ENCODE data around the gene NEK6.
A peak's percentile ranks its signal among the peaks of the same experiment; 100 is the strongest.

NEK6 gene

DNA sequence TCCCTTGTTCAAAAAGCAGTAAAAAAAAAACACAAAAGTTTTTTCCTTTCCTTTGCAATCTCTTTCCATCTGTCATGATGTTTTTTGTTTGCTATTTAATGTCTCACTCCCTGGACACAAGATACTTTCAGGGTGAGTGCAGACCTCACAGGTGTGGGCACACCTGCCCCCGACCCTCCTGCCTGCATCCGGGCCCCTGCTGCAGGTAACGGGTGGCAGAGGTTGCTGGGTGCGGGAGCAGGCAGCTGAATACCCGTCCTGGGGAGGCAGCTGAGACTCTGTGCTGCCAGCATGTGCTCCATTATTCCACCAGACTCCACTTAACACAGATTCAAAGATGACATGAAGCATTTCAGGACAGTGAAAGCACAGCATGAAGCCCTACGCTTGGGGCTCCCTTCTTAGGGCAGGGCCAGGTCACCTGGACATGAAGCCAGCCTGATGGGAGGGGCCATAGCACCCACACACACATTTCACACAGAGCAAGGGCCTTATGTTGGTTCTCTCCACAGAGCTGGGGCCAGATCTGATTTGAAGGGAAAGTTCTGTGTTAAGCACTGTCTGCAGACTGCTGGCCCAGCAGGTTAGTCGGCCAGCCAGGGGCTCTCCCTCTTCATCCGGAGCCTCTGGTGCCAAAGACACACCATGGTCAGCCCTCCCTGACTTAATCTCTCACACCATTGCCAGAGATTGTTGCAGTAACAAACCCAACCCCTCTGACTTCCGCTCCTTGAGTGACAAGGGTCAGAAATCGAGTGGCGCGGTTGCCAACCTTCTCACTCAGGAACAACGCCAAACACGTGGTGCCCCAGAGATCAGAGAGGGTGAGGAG, 13.0 kb downstream of the NEK6 start:
- no peaks in the 10 kb centered on the region for H3K36me3 ChIP-seq (ENCODE audit: control insufficient read depth, insufficient read depth, low read length)
- no peaks in the 10 kb centered on the region for H3K9me3 ChIP-seq (ENCODE audit: control insufficient read depth, insufficient read depth, low read depth, low read length)
- H3K27me3 ChIP-seq (ENCODE audit: control insufficient read depth, insufficient read depth, low read length), result no peaks in the 10 kb centered on the region
- no peak overlapping the region for H3K27ac ChIP-seq (ENCODE audit: low read depth, low read length)
- H3K9ac ChIP-seq (ENCODE audit: low read length), result no peak overlapping the region
- H3K4me1 ChIP-seq (ENCODE audit: control insufficient read depth, insufficient read depth, low read length), result peaks cover 13% of the 10 kb centered on the region; the same call in 1 of the 2 replicates
- no peak overlapping the region for H3K4me3 ChIP-seq (ENCODE audit: low read depth, low read length)

DNA sequence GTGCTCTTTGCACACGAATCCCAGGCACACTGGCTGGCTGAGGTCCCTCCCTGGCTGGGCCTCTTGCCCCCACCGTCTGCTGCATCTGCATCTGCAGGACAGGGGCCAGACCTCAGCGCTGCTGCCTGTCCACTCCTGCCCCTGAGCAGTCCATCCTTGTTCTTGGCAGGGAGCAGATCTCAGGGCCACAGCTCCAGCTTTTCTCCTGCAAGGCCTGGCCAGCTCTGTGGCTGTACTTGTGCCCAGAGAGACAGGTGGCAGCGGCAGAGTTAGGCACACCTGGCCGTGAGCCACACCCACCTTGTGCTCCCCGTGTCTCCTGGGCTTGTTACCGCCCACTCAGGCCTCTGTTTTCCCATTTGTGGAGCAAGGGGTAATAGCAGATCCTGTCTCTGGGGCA, 13.9 kb downstream of the NEK6 start:
- no peaks in the 10 kb centered on the region for H3K9me3 ChIP-seq (ENCODE audit: control insufficient read depth, insufficient read depth, low read depth, low read length)
- no peak overlapping the region for H3K27ac ChIP-seq (ENCODE audit: low read depth, low read length)
- H3K36me3 ChIP-seq (ENCODE audit: control insufficient read depth, insufficient read depth, low read length), result no peaks in the 10 kb centered on the region
- no peak overlapping the region for H3K4me3 ChIP-seq (ENCODE audit: low read depth, low read length)
- no peak overlapping the region for H3K9ac ChIP-seq (ENCODE audit: low read length)
- H3K27me3 ChIP-seq (ENCODE audit: control insufficient read depth, insufficient read depth, low read length), result no peaks in the 10 kb centered on the region
- peaks cover 16% of the 10 kb centered on the region; the same call in 1 of the 2 replicates for H3K4me1 ChIP-seq (ENCODE audit: control insufficient read depth, insufficient read depth, low read length)

GRCh38 chr9:124272118-124272517, 14.4 kb downstream of the NEK6 start:
- no peak overlapping the region for H3K9ac ChIP-seq (ENCODE audit: low read length)
- H3K9me3 ChIP-seq (ENCODE audit: control insufficient read depth, insufficient read depth, low read depth, low read length), result no peaks in the 10 kb centered on the region
- peaks cover 17% of the 10 kb centered on the region; the same call in 1 of the 2 replicates for H3K4me1 ChIP-seq (ENCODE audit: control insufficient read depth, insufficient read depth, low read length)
- no peaks in the 10 kb centered on the region for H3K27me3 ChIP-seq (ENCODE audit: control insufficient read depth, insufficient read depth, low read length)
- no peak overlapping the region for H3K4me3 ChIP-seq (ENCODE audit: low read depth, low read length)
- H3K27ac ChIP-seq (ENCODE audit: low read depth, low read length), result 0 out of 2 replicates have a peak overlapping the region, but pooled peaks have one; percentile 25
- H3K36me3 ChIP-seq (ENCODE audit: control insufficient read depth, insufficient read depth, low read length), result no peaks in the 10 kb centered on the region

GRCh38 chr9:124272979-124273378, 15.2 kb downstream of the NEK6 start:
- Histone ChIP-seq H3K9ac (ENCODE audit: low read length) (no peak overlapping the region), H3K4me1 (ENCODE audit: control insufficient read depth, insufficient read depth, low read length) (peaks cover 17% of the 10 kb centered on the region; the same call in 1 of the 2 replicates), H3K27me3 (ENCODE audit: control insufficient read depth, insufficient read depth, low read length) (no peaks in the 10 kb centered on the region), H3K36me3 (ENCODE audit: control insufficient read depth, insufficient read depth, low read length) (no peaks in the 10 kb centered on the region), H3K9me3 (ENCODE audit: control insufficient read depth, insufficient read depth, low read depth, low read length) (no peaks in the 10 kb centered on the region), H3K27ac (ENCODE audit: low read depth, low read length) (no peak overlapping the region), H3K4me3 (ENCODE audit: low read depth, low read length) (no peak overlapping the region)

- no peaks in the 10 kb centered on the region for H3K9me3 ChIP-seq (ENCODE audit: control insufficient read depth, insufficient read depth, low read depth, low read length)
- H3K27me3 ChIP-seq (ENCODE audit: control insufficient read depth, insufficient read depth, low read length), result no peaks in the 10 kb centered on the region
- no peak overlapping the region for H3K4me3 ChIP-seq (ENCODE audit: low read depth, low read length)
- H3K36me3 ChIP-seq (ENCODE audit: control insufficient read depth, insufficient read depth, low read length), result no peaks in the 10 kb centered on the region
- H3K27ac ChIP-seq (ENCODE audit: low read depth, low read length), result no peak overlapping the region
- peaks cover 17% of the 10 kb centered on the region; the same call in 1 of the 2 replicates for H3K4me1 ChIP-seq (ENCODE audit: control insufficient read depth, insufficient read depth, low read length)
- no peak overlapping the region for H3K9ac ChIP-seq (ENCODE audit: low read length)
Measured at GRCh38 chr9:124273427-124274160, 15.8 kb downstream of the NEK6 start.

DNA sequence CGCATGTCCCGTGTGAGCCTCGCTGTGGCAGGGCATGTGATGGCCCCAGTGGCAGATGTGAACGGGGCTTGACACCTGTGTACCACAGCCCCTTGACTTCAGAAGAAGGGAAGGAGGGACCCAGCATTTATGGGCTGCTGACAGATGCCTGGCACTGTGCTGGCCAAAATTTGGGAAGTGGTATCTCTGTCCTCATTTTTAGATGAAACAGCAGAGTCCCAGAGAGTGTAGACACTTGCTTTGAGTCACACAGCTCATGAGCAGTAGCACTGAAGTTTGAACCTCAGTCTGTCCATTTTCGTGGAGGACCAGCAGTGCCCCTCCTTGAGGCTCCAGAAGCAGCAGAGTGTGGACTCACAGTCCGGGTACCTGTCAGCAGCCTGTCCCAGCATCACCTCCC, 16.5 kb downstream of the NEK6 start:
- no peaks in the 10 kb centered on the region for H3K36me3 ChIP-seq (ENCODE audit: control insufficient read depth, insufficient read depth, low read length)
- no peak overlapping the region for H3K9ac ChIP-seq (ENCODE audit: low read length)
- no peaks in the 10 kb centered on the region for H3K27me3 ChIP-seq (ENCODE audit: control insufficient read depth, insufficient read depth, low read length)
- H3K4me1 ChIP-seq (ENCODE audit: control insufficient read depth, insufficient read depth, low read length), result peaks cover 17% of the 10 kb centered on the region; the same call in 1 of the 2 replicates
- no peak overlapping the region for H3K4me3 ChIP-seq (ENCODE audit: low read depth, low read length)
- no peak overlapping the region for H3K27ac ChIP-seq (ENCODE audit: low read depth, low read length)
- no peaks in the 10 kb centered on the region for H3K9me3 ChIP-seq (ENCODE audit: control insufficient read depth, insufficient read depth, low read depth, low read length)

- Histone ChIP-seq H3K27ac (ENCODE audit: low read depth, low read length) (no peak overlapping the region), H3K4me3 (ENCODE audit: low read depth, low read length) (no peak overlapping the region), H3K9ac (ENCODE audit: low read length) (no peak overlapping the region), H3K27me3 (ENCODE audit: control insufficient read depth, insufficient read depth, low read length) (no peaks in the 10 kb centered on the region), H3K9me3 (ENCODE audit: control insufficient read depth, insufficient read depth, low read depth, low read length) (no peaks in the 10 kb centered on the region), H3K36me3 (ENCODE audit: control insufficient read depth, insufficient read depth, low read length) (no peaks in the 10 kb centered on the region), H3K4me1 (ENCODE audit: control insufficient read depth, insufficient read depth, low read length) (peaks cover 17% of the 10 kb centered on the region; the same call in 1 of the 2 replicates)
Measured at GRCh38 chr9:124274738-124275137, 17.0 kb downstream of the NEK6 start.

DNA sequence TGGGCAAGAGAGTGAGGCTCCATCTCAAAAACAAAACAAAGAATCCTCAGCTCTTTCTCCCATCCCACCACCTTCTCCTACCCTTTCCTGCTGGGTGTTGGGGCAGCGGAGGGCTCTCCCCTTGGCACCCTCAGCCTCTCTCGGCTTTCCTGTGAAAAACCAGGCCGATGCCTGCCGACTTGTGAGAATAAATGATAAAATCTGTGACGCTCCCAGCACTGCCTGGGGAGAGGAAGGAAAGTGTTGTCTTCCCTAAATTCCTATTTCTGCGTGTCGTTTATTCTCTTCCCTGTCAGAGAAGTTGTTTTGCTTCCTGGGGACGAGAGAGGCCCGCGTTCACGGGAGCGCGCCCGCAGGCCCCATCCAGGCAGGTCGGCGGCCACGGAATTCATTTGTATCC, 19.7 kb downstream of the NEK6 start:
- H3K4me1 ChIP-seq (ENCODE audit: control insufficient read depth, insufficient read depth, low read length), result peaks cover 10% of the 10 kb centered on the region; the same call in 1 of the 2 replicates
- no peak overlapping the region for H3K27ac ChIP-seq (ENCODE audit: low read depth, low read length)
- H3K27me3 ChIP-seq (ENCODE audit: control insufficient read depth, insufficient read depth, low read length), result no peaks in the 10 kb centered on the region
- no peaks in the 10 kb centered on the region for H3K9me3 ChIP-seq (ENCODE audit: control insufficient read depth, insufficient read depth, low read depth, low read length)
- no peak overlapping the region for H3K4me3 ChIP-seq (ENCODE audit: low read depth, low read length)
- no peaks in the 10 kb centered on the region for H3K36me3 ChIP-seq (ENCODE audit: control insufficient read depth, insufficient read depth, low read length)
- H3K9ac ChIP-seq (ENCODE audit: low read length), result no peak overlapping the region

DNA sequence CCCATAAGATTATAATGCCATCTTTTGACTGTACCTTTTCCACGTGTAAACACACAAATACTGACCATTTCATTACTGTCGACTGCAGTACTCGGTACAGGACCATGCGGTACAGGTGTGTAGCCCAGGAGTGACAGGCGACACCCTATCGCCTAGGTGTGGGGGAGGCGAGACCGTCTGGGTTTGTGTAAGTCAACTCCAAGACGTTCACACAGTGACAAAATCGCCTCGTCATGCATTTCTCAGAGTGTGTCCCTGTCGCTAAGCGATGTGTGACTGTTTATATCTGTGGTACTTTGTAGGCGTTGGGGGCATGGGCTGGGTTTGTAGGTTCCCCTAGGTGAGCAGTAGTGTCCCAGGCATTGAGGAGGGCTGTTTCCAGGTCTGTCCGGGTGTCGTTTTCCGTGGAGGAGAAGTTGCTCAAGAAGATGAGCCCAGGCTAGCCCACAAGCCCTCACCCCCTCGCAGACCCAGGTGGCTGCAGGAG, 20.3 kb downstream of the NEK6 start:
- H3K4me1 ChIP-seq (ENCODE audit: control insufficient read depth, insufficient read depth, low read length), result peaks cover 7% of the 10 kb centered on the region; the same call in 1 of the 2 replicates
- no peak overlapping the region for H3K4me3 ChIP-seq (ENCODE audit: low read depth, low read length)
- no peaks in the 10 kb centered on the region for H3K36me3 ChIP-seq (ENCODE audit: control insufficient read depth, insufficient read depth, low read length)
- H3K9ac ChIP-seq (ENCODE audit: low read length), result no peak overlapping the region
- no peak overlapping the region for H3K27ac ChIP-seq (ENCODE audit: low read depth, low read length)
- no peaks in the 10 kb centered on the region for H3K9me3 ChIP-seq (ENCODE audit: control insufficient read depth, insufficient read depth, low read depth, low read length)
- no peaks in the 10 kb centered on the region for H3K27me3 ChIP-seq (ENCODE audit: control insufficient read depth, insufficient read depth, low read length)

- no peak overlapping the region for H3K9ac ChIP-seq (ENCODE audit: low read length)
- H3K4me1 ChIP-seq (ENCODE audit: control insufficient read depth, insufficient read depth, low read length), result peaks cover 4% of the 10 kb centered on the region; the same call in 1 of the 2 replicates
- no peak overlapping the region for H3K27ac ChIP-seq (ENCODE audit: low read depth, low read length)
- no peaks in the 10 kb centered on the region for H3K9me3 ChIP-seq (ENCODE audit: control insufficient read depth, insufficient read depth, low read depth, low read length)
- no peaks in the 10 kb centered on the region for H3K27me3 ChIP-seq (ENCODE audit: control insufficient read depth, insufficient read depth, low read length)
- H3K4me3 ChIP-seq (ENCODE audit: low read depth, low read length), result no peak overlapping the region
- H3K36me3 ChIP-seq (ENCODE audit: control insufficient read depth, insufficient read depth, low read length), result no peaks in the 10 kb centered on the region
Measured at GRCh38 chr9:124279531-124280175, 21.9 kb downstream of the NEK6 start.

All from HUES6 (cell line).